ENCODE measurements around the gene TFPT. TPM values are rescaled to one million over a fixed set of nuclear protein-coding genes. Genes with fewer than 3 reads are reported as not detected.

Gene TFPT
- total RNA-seq, 1 experiment from 2014 or later = 31.1 TPM

DNA sequence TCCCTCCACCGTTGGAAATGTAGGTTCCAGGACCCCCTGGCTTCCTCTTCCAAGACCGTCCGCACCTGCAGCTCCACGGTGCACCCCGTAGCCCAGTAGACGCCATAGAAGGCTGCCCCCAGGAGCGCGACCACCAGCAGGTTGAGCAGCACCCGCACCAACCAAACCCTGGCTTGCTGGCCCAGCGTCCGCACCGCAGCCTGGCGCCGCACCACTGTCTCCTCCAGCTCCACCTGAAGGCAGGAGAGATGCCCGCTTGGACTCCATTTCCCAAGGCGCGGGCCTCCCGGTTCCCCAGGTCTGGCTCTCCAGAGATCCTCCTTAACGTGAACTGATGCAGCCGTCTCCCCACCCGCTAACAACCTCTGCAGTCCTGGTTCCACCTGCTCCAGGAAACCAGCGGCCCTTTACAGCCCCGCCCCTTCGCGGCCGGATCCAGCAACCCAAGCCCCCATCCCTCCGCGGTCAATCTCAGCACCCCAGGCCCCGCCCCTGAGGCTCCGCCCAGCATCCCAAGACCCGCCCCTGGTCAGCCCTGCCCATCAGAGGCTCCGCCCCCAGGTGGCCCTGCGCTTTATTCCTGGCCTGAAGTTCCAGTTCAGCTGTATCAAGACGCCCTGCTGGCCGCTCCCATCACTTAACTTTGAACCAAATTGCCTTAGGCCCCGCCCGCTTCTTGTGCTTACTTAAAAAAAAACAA lies 49.1 kb upstream of the TFPT start:
- H3K27ac ChIP-seq (ENCODE audit: low read depth, low read length, poor library complexity, severe bottlenecking) = no peak overlapping the region
- CTCF ChIA-PET = no interaction called here
- DNase-seq (ENCODE audit: low spot score) = peak; percentile 26
- no peak overlapping the region for H3K4me3 ChIP-seq (ENCODE audit: low read depth, low read length, poor library complexity, severe bottlenecking)
- peaks cover 2% of the 10 kb centered on the region for H3K4me1 ChIP-seq (ENCODE audit: insufficient read depth, low read length, poor library complexity, severe bottlenecking)
- no peaks in the 10 kb centered on the region for H3K36me3 ChIP-seq (ENCODE audit: insufficient read depth, low read length, poor library complexity, severe bottlenecking)
- POLR2A ChIA-PET (ENCODE audit: low non-redundant PET) = no interaction called here
- intact Hi-C loops (cut with micrococcal nuclease; ENCODE audit: unreplicated experiment) = no loop called here
- H3K9me3 ChIP-seq (ENCODE audit: low read depth, low read length, poor library complexity, severe bottlenecking) = no peaks in the 10 kb centered on the region
- BruUV-seq (replicated peaks) = no TSS peak
- TF ChIP-seq, protein P1, sequence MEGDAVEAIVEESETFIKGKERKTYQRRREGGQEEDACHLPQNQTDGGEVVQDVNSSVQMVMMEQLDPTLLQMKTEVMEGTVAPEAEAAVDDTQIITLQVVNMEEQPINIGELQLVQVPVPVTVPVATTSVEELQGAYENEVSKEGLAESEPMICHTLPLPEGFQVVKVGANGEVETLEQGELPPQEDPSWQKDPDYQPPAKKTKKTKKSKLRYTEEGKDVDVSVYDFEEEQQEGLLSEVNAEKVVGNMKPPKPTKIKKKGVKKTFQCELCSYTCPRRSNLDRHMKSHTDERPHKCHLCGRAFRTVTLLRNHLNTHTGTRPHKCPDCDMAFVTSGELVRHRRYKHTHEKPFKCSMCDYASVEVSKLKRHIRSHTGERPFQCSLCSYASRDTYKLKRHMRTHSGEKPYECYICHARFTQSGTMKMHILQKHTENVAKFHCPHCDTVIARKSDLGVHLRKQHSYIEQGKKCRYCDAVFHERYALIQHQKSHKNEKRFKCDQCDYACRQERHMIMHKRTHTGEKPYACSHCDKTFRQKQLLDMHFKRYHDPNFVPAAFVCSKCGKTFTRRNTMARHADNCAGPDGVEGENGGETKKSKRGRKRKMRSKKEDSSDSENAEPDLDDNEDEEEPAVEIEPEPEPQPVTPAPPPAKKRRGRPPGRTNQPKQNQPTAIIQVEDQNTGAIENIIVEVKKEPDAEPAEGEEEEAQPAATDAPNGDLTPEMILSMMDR (conservative IDR thresholded peaks at IDR 0.05; ENCODE audit: low read depth, low read length) = no peak
- no peak for TF ChIP-seq EZH2 (IDR thresholded peaks at IDR 0.05; ENCODE audit: borderline replicate concordance, low read depth, low read length, poor library complexity, severe bottlenecking)
- no peaks in the 10 kb centered on the region for H3K27me3 ChIP-seq (replicated peaks; ENCODE audit: insufficient read depth, low read depth, low read length, poor library complexity)

DNA sequence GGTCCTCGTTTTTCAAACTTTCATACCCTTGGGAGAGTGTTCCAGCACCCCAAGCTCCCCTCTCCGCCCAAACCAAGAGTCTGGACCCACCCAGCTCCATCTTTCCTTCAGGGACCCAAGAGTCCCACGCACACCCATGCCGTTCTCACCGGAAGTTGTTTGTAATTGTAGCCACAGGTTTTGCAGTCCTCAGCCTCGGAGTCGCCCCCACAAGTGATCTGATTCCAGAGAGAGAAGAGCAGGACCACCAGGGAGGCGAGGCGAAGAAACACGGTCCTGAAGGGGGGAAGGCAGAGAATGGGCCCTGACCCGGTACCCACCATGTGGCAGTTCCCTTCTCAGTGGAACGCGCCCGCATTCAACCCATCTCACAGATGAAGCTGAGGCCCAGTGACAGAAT lies 47.4 kb upstream of the TFPT start:
- intact Hi-C loops (cut with micrococcal nuclease; ENCODE audit: unreplicated experiment) = no loop called here
- TF ChIP-seq, protein P1 (conservative IDR thresholded peaks at IDR 0.05; ENCODE audit: low read depth, low read length) = no peak
- TF ChIP-seq EZH2 (IDR thresholded peaks at IDR 0.05; ENCODE audit: borderline replicate concordance, low read depth, low read length, poor library complexity, severe bottlenecking) = no peak
- Histone ChIP-seq H3K27ac (ENCODE audit: low read depth, low read length, poor library complexity, severe bottlenecking) (no peak overlapping the region), H3K4me1 (ENCODE audit: insufficient read depth, low read length, poor library complexity, severe bottlenecking) (peaks cover 9% of the 10 kb centered on the region), H3K36me3 (ENCODE audit: insufficient read depth, low read length, poor library complexity, severe bottlenecking) (peaks cover 2% of the 10 kb centered on the region), H3K27me3 (replicated peaks; ENCODE audit: insufficient read depth, low read depth, low read length, poor library complexity) (no peaks in the 10 kb centered on the region), H3K9me3 (ENCODE audit: low read depth, low read length, poor library complexity, severe bottlenecking) (no peaks in the 10 kb centered on the region), H3K4me3 (ENCODE audit: low read depth, low read length, poor library complexity, severe bottlenecking) (no peak overlapping the region)
- CTCF ChIA-PET = no interaction called here
- no TSS peak for BruUV-seq (replicated peaks)
- DNase-seq (ENCODE audit: low spot score) = no peak
- POLR2A ChIA-PET (ENCODE audit: low non-redundant PET) = no interaction called here

DNA sequence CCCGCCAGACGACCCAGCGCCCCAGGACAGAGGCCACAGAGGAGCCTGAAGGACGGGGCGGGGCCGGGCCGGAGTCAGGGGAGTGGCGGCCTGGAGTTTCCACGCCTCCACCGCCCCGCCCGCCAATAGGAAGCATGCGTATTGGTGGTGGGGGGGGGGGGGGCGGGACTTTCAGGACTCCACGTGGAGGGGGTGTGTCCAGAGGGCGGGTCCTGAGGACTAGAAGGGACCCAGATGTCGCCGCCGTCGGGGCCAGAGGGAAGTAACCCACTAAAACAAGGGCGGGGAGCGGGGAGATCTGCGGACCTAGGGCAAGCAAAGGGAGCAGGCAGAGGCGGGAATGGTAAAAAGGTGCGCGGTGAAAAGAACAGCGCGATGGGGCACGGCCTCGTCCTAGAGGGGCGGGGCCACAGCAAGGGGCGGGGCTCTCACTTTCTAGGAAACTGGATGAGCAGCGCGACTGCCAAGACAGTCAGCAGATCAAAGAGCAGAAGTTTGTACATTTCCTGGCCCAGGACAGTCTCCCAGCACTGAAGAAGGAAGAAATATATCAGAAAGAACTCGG lies 46.9 kb upstream of the TFPT start:
- TF ChIP-seq, protein P1 (conservative IDR thresholded peaks at IDR 0.05; ENCODE audit: low read depth, low read length) = no peak
- no peak for TF ChIP-seq EZH2 (IDR thresholded peaks at IDR 0.05; ENCODE audit: borderline replicate concordance, low read depth, low read length, poor library complexity, severe bottlenecking)
- H3K9me3 ChIP-seq (ENCODE audit: low read depth, low read length, poor library complexity, severe bottlenecking) = no peaks in the 10 kb centered on the region
- BruUV-seq (replicated peaks) = no TSS peak
- intact Hi-C loops (cut with micrococcal nuclease; ENCODE audit: unreplicated experiment) = no loop called here
- no peak overlapping the region for H3K27ac ChIP-seq (ENCODE audit: low read depth, low read length, poor library complexity, severe bottlenecking)
- DNase-seq (ENCODE audit: low spot score) = peak; percentile 85
- H3K36me3 ChIP-seq (ENCODE audit: insufficient read depth, low read length, poor library complexity, severe bottlenecking) = peaks cover 7% of the 10 kb centered on the region
- H3K27me3 ChIP-seq (replicated peaks; ENCODE audit: insufficient read depth, low read depth, low read length, poor library complexity) = no peaks in the 10 kb centered on the region
- H3K4me1 ChIP-seq (ENCODE audit: insufficient read depth, low read length, poor library complexity, severe bottlenecking) = peaks cover 9% of the 10 kb centered on the region
- ChIA-PET POLR2A (ENCODE audit: low non-redundant PET) (no interaction called here), CTCF (no interaction called here)
- peak overlapping the region; percentile 43 for H3K4me3 ChIP-seq (ENCODE audit: low read depth, low read length, poor library complexity, severe bottlenecking)
